D721Med (cell line): ENCODE measurements around the gene DUSP2.
A peak's percentile ranks its signal among the peaks of the same experiment; 100 is the strongest.

Experiments
- DNase-seq: peaks from one replicate; pipeline ENCODE4 v3.0.0; 2011; ENCODE audit warnings: low spot score; ENCODE audit not compliant: insufficient read length
- FAIRE-seq: peaks from 2 replicates; lab custom pipeline; 2011; peaks lifted over from hg19 to GRCh38; lab: Jason Lieb, UNC
- CTCF ChIP-seq: IDR thresholded peaks from 2 replicates; pipeline ENCODE4 v1.5.1; 2012; ENCODE audit warnings: mild to moderate bottlenecking, control low read depth; ENCODE audit not compliant: insufficient read depth; ENCODE audit errors: missing control alignments

DUSP2 gene

GRCh38 chr2:96106991-96107707, 38.1 kb downstream of the DUSP2 start:
- no peak for TF ChIP-seq CTCF
- no peak for FAIRE-seq
- no peak for DNase-seq

GRCh38 chr2:96105994-96106715, 39.1 kb downstream of the DUSP2 start:
- DNase-seq (no peak), FAIRE-seq (no peak)
- TF ChIP-seq CTCF = no peak

- no peak for DNase-seq
- no peak for FAIRE-seq
- TF ChIP-seq CTCF = no peak
These were observed 39.9 kb downstream of the DUSP2 start for GRCh38 chr2:96105152-96105915.

GRCh38 chr2:96104487-96104861, 40.8 kb downstream of the DUSP2 start:
- FAIRE-seq (no peak), DNase-seq (no peak)
- no peak for TF ChIP-seq CTCF

- no peak for TF ChIP-seq CTCF
- peak; percentile 21 for DNase-seq
- FAIRE-seq = no peak
These were observed 41.3 kb downstream of the DUSP2 start for GRCh38 chr2:96103761-96104486.

- FAIRE-seq (no peak), DNase-seq (peak; percentile 8)
- TF ChIP-seq CTCF = no peak
These were observed 42.0 kb downstream of the DUSP2 start for GRCh38 chr2:96103187-96103601.
